ENCODE data around the gene TTLL5. TPM values are rescaled to one million over a fixed set of nuclear protein-coding genes. Genes with fewer than 3 reads are reported as not detected.
A peak's percentile ranks its signal among the peaks of the same experiment; 100 is the strongest.

TTLL5 gene
- total and polyA plus RNA-seq, 2 of the 13 experiments (the other 11 are each of a cell fraction or from before 2014, with no cell fraction given) = 11.8 to 18.8 TPM

DNA sequence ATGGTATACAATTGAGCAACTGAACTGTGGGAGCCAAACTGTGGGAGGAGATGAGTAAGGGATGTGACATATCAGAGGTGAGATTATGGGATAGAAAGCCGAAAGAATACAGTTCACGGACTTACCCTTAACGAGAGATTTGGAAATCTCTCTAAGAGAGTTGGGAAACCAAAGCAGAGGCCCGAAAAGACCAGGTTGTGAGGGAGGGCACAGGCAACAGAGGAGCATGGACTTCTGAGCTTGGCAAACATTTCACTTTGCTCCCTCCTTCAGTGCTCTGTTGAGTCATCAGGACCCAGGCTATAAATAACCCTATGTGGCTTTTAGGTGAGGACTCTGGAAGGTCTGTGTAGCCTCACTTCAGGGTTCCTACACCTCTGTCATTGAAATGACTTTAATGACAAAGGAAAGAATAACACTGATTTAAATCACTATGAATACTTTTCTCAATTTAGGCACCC lies 200.1 kb downstream of the TTLL5 start (continued):
- no peak for TF ChIP-seq ZNF687 (CRISPR knock-in tag; IDR thresholded peaks at IDR 0.05)
- TF ChIP-seq, protein P1, sequence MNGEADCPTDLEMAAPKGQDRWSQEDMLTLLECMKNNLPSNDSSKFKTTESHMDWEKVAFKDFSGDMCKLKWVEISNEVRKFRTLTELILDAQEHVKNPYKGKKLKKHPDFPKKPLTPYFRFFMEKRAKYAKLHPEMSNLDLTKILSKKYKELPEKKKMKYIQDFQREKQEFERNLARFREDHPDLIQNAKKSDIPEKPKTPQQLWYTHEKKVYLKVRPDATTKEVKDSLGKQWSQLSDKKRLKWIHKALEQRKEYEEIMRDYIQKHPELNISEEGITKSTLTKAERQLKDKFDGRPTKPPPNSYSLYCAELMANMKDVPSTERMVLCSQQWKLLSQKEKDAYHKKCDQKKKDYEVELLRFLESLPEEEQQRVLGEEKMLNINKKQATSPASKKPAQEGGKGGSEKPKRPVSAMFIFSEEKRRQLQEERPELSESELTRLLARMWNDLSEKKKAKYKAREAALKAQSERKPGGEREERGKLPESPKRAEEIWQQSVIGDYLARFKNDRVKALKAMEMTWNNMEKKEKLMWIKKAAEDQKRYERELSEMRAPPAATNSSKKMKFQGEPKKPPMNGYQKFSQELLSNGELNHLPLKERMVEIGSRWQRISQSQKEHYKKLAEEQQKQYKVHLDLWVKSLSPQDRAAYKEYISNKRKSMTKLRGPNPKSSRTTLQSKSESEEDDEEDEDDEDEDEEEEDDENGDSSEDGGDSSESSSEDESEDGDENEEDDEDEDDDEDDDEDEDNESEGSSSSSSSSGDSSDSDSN (CRISPR knock-in tag; IDR thresholded peaks at IDR 0.05) = no peak
- no peak for TF ChIP-seq ZNF431 (CRISPR knock-in tag; IDR thresholded peaks at IDR 0.05; ENCODE audit: borderline replicate concordance, low read depth)
- TF ChIP-seq, protein P2, sequence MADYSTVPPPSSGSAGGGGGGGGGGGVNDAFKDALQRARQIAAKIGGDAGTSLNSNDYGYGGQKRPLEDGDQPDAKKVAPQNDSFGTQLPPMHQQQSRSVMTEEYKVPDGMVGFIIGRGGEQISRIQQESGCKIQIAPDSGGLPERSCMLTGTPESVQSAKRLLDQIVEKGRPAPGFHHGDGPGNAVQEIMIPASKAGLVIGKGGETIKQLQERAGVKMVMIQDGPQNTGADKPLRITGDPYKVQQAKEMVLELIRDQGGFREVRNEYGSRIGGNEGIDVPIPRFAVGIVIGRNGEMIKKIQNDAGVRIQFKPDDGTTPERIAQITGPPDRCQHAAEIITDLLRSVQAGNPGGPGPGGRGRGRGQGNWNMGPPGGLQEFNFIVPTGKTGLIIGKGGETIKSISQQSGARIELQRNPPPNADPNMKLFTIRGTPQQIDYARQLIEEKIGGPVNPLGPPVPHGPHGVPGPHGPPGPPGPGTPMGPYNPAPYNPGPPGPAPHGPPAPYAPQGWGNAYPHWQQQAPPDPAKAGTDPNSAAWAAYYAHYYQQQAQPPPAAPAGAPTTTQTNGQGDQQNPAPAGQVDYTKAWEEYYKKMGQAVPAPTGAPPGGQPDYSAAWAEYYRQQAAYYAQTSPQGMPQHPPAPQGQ (CRISPR knock-in tag; IDR thresholded peaks at IDR 0.05; ENCODE audit: borderline replicate concordance) = no peak
- peak; percentile 43; the same call in 1 of the 2 replicates for TF ChIP-seq FOSL1 (CRISPR knock-in tag; IDR thresholded peaks at IDR 0.05; ENCODE audit: borderline replicate concordance)
- no peak for TF ChIP-seq ISL2 (CRISPR knock-in tag; IDR thresholded peaks at IDR 0.05)
- no peak for TF ChIP-seq RFXANK (CRISPR knock-in tag; IDR thresholded peaks at IDR 0.05)
- no peak for TF ChIP-seq HES4 (CRISPR knock-in tag; IDR thresholded peaks at IDR 0.05; ENCODE audit: borderline replicate concordance)
- TF ChIP-seq MEIS1 (CRISPR knock-in tag; IDR thresholded peaks at IDR 0.05; ENCODE audit: borderline replicate concordance) = no peak
- TF ChIP-seq, protein P3, sequence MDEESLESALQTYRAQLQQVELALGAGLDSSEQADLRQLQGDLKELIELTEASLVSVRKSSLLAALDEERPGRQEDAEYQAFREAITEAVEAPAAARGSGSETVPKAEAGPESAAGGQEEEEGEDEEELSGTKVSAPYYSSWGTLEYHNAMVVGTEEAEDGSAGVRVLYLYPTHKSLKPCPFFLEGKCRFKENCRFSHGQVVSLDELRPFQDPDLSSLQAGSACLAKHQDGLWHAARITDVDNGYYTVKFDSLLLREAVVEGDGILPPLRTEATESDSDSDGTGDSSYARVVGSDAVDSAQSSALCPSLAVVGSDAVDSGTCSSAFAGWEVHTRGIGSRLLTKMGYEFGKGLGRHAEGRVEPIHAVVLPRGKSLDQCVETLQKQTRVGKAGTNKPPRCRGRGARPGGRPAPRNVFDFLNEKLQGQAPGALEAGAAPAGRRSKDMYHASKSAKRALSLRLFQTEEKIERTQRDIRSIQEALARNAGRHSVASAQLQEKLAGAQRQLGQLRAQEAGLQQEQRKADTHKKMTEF (CRISPR knock-in tag; IDR thresholded peaks at IDR 0.05) = 0 out of 2 replicates have a peak, but pooled peaks have one; percentile 37
- no peak for TF ChIP-seq JDP2 (CRISPR knock-in tag; IDR thresholded peaks at IDR 0.05; ENCODE audit: borderline replicate concordance)
- no peak for TF ChIP-seq ZIK1 (CRISPR knock-in tag; IDR thresholded peaks at IDR 0.05; ENCODE audit: borderline replicate concordance, low read depth)
- TF ChIP-seq HMGA1 (CRISPR knock-in tag; conservative IDR thresholded peaks at IDR 0.05) = no peak
- peak; percentile 18; the same call in 1 of the 2 replicates for TF ChIP-seq ZMYM4 (CRISPR knock-in tag; IDR thresholded peaks at IDR 0.05)
- TF ChIP-seq RXRB (CRISPR knock-in tag; IDR thresholded peaks at IDR 0.05; ENCODE audit: borderline replicate concordance) = peak; percentile 25; the same call in 1 of the 2 replicates
- no peak for TF ChIP-seq ZNF800 (CRISPR knock-in tag; IDR thresholded peaks at IDR 0.05)
- TF ChIP-seq ZNF766 (CRISPR knock-in tag; IDR thresholded peaks at IDR 0.05; ENCODE audit: borderline replicate concordance) = no peak
- no peak for TF ChIP-seq RBM39 (IDR thresholded peaks at IDR 0.05; ENCODE audit: low read depth, low read length, poor library complexity, severe bottlenecking)
